Activated B cell treated with CpG ODN at 0.5 μM for 24 hours (primary cell): ENCODE results near the gene MGME1. TPM values are rescaled to one million over a fixed set of nuclear protein-coding genes. Genes with fewer than 3 reads are reported as not detected.

ENCODE experiments used
- ATAC-seq: fragments of 200-7000 bp; cut with Tn5 transposase; one replicate; pipeline ENCODE4 v1.10.0; 2021; ENCODE audit warnings: low read depth, mild to moderate bottlenecking, moderate library complexity
- CTCF ChIA-PET: fragments of 350-600 bp; sonication (Branson Sonifier 250); formaldehyde crosslinking; loops from one replicate; lab custom pipeline; 2021; ENCODE audit warnings: antibody characterized with exemption; lab: Charles Lee
- POLR2A ChIA-PET: fragments of 350-600 bp; sonication (Branson Sonifier 250); formaldehyde crosslinking; loops from one replicate; lab custom pipeline; 2021; ENCODE audit warnings: antibody characterized with exemption; lab: Charles Lee
- DNase-seq: peaks from one replicate; pipeline ENCODE4 v3.0.0; 2022
- H3K27ac Mint-ChIP-seq: one replicate; pipeline ENCODE4 v1.8.0; 2020; ENCODE audit warnings: mixed read lengths
- H3K27me3 Mint-ChIP-seq: one replicate; pipeline ENCODE4 v1.8.0; 2021; ENCODE audit warnings: mixed read lengths
- H3K36me3 Mint-ChIP-seq: one replicate; pipeline ENCODE4 v1.8.0; 2021; ENCODE audit warnings: low read depth, mixed read lengths
- H3K4me1 Mint-ChIP-seq: one replicate; pipeline ENCODE4 v1.8.0; 2021; ENCODE audit warnings: mixed read lengths
- H3K4me3 Mint-ChIP-seq: one replicate; pipeline ENCODE4 v1.8.0; 2020; ENCODE audit warnings: mild to moderate bottlenecking, mixed read lengths
- H3K9me3 Mint-ChIP-seq: one replicate; pipeline ENCODE4 v1.8.0; 2020; ENCODE audit warnings: mixed read lengths
- intact Hi-C: fragments of 100-400 bp; cut with micrococcal nuclease; formaldehyde crosslinking; loops from one replicate; pipeline ENCODE4 v1.15.1; 2024
- total RNA-seq: library from RNA; stranded (reverse); gene quantifications from 2 replicates; pipeline ENCODE4 v1.2.3, GENCODE V29; 2022
- TF ChIP-seq, protein P1 (sequence below): fragments of 200-600 bp; IDR thresholded peaks from one replicate; pipeline ENCODE4 v1.8.0; 2022; ENCODE audit warnings: antibody characterized with exemption, mild to moderate bottlenecking

The MGME1 gene
- total RNA-seq, 1 donor from 2014 or later, result 19.0 TPM

DNA sequence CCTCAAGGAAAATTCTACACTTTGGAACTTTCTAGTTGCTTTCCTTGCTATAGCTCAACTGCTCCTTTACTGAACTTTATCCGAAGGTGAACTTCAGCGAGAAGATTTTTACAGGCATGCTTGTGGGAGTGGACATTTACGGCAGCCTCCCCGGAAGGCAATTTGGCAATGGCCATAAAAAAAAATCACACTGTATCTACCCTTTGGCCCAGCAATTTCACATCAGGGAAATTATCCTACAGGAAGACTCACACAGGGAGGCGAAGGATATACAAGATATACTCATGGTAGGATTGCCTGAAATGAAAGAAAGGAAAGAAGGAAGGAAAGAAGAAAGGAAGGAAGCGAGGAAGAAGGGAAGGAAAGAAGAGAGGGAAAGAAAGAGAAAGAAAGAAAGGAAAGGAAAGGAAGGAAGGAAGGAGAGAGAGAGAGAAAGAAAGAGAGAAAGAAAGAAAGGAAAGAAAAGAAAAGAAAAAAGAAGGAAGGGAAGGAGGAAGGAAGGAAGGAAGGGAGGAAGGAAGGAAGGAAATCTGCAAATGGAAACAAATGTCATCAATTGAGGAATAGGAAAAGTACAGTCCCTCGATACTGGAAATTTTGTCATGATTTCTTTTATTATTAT is 63.2 kb downstream of the MGME1 start:
- no peaks in the 10 kb centered on the region for H3K9me3 Mint-ChIP-seq
- no peak overlapping the region for H3K27ac Mint-ChIP-seq
- peaks cover 4% of the 10 kb centered on the region for H3K27me3 Mint-ChIP-seq
- ATAC-seq, result no peak
- H3K36me3 Mint-ChIP-seq, result no peaks in the 10 kb centered on the region
- ChIA-PET POLR2A (interaction anchor here (0.6 kb wide), 1 partner anchor 493 kb away, joined by 4 read pairs; no protein-coding TSS in a partner anchor), CTCF (no interaction called here)
- H3K4me1 Mint-ChIP-seq, result no peaks in the 10 kb centered on the region
- DNase-seq, result no peak
- intact Hi-C loops, result no loop called here
- no peak overlapping the region for H3K4me3 Mint-ChIP-seq
- TF ChIP-seq, protein P1, sequence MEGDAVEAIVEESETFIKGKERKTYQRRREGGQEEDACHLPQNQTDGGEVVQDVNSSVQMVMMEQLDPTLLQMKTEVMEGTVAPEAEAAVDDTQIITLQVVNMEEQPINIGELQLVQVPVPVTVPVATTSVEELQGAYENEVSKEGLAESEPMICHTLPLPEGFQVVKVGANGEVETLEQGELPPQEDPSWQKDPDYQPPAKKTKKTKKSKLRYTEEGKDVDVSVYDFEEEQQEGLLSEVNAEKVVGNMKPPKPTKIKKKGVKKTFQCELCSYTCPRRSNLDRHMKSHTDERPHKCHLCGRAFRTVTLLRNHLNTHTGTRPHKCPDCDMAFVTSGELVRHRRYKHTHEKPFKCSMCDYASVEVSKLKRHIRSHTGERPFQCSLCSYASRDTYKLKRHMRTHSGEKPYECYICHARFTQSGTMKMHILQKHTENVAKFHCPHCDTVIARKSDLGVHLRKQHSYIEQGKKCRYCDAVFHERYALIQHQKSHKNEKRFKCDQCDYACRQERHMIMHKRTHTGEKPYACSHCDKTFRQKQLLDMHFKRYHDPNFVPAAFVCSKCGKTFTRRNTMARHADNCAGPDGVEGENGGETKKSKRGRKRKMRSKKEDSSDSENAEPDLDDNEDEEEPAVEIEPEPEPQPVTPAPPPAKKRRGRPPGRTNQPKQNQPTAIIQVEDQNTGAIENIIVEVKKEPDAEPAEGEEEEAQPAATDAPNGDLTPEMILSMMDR, result no peak

DNA sequence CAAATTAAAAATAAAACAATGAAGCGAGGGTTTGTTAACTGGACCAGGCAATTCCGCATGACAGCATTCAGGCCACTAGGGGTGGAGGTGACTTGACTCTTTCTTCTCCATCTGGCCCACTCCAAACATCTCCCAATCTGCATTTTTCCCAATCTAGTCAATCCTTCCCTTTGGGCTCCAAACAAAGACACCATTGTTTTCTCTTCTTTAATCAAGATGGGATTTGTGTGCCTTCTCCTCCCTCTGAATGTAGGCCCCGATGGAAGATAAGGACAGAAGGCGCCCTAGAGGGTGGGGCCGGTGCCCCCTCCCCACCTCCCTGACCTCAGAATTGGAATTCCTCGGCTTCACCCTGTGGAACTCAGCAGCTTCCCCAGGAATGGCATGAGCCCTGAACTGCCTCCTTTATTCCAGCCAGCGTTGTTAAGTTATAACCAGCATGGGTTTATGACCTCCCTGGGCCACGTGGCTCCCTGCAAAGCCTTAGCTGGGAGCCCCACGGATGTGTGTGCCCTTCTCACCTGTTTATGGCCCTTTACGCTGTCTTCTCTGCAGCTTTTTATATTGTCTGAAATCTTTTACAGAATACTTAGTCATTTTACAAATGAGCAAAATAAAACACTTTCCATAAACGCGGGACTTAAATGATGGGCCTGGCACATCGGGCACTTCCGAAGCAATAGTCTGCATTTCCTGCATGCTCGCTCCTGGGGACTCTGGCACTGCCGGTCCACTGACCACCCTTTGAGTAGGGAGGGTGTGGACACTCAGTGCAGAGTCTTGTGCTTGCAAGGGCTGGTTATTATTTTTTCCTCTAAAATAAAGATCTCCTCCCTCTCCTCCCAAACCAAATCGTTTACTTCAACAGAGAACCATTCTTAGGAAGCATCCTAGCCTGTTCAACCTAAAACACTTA is 64.4 kb downstream of the MGME1 start:
- Mint-ChIP-seq H3K36me3 (no peaks in the 10 kb centered on the region), H3K27me3 (peaks cover 10% of the 10 kb centered on the region), H3K9me3 (no peaks in the 10 kb centered on the region), H3K4me3 (no peak overlapping the region), H3K4me1 (no peaks in the 10 kb centered on the region), H3K27ac (no peak overlapping the region)
- no peak for ATAC-seq
- ChIA-PET POLR2A (no interaction called here), CTCF (no interaction called here)
- TF ChIP-seq, protein P1, result no peak
- no peak for DNase-seq
- intact Hi-C loops, result no loop called here

GRCh38 chr20:18034039-18034438 is 65.2 kb downstream of the MGME1 start:
- Mint-ChIP-seq H3K4me3 (no peak overlapping the region), H3K4me1 (no peaks in the 10 kb centered on the region), H3K27ac (no peak overlapping the region), H3K36me3 (no peaks in the 10 kb centered on the region), H3K9me3 (no peaks in the 10 kb centered on the region), H3K27me3 (peaks cover 12% of the 10 kb centered on the region)
- TF ChIP-seq, protein P1, result no peak
- ATAC-seq (no peak), DNase-seq (no peak)
- intact Hi-C loops, result no loop called here
- ChIA-PET POLR2A (no interaction called here), CTCF (no interaction called here)

DNA sequence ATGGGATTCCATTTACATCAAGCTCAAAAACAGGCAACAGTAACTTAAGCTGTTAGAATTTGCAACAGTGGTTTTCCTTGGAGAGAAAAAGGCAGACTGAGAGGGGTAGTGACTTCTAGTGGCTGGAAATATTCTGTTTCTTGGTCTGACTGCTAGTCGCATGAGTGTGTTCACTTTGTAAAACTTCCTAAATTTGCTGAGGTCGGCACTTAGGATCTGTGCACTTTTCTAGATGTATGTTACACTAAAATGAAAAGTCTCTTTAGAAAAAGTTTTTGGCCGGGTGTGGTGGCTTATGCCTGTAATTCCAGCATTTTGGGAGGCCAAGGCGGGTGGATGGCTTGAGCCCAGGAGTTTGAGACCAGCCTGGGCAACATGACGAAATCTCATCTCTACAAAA is 70.2 kb downstream of the MGME1 start:
- H3K4me1 Mint-ChIP-seq, result no peaks in the 10 kb centered on the region
- ChIA-PET POLR2A (interaction anchor here (0.5 kb wide), 1 partner anchor 454 kb away, joined by 4 read pairs; no protein-coding TSS in a partner anchor), CTCF (no interaction called here)
- H3K9me3 Mint-ChIP-seq, result no peaks in the 10 kb centered on the region
- no peak for DNase-seq
- no peak for ATAC-seq
- no peak overlapping the region for H3K4me3 Mint-ChIP-seq
- no peaks in the 10 kb centered on the region for H3K36me3 Mint-ChIP-seq
- TF ChIP-seq, protein P1, result no peak
- no peak overlapping the region for H3K27ac Mint-ChIP-seq
- peaks cover 29% of the 10 kb centered on the region for H3K27me3 Mint-ChIP-seq
- intact Hi-C loops, result no loop called here

Other genes starting within 250 kb of the MGME1 start
- gene SNX5, start 224 bp upstream of the MGME1 start, total RNA-seq, result 125 and 139 TPM in 2 replicates
- gene OVOL2, start 88.9 kb downstream of the MGME1 start, total RNA-seq, result not detected in 2 replicates
- gene KAT14, start 168.8 kb downstream of the MGME1 start, total RNA-seq, result 14.9 and 15.6 TPM in 2 replicates
- gene PET117, start 168.8 kb downstream of the MGME1 start, total RNA-seq, result 10.1 and 13.6 TPM in 2 replicates